GM15510 (cell line): Measurements from ENCODE around the gene ABTB2.

Source experiments
- POLR2A ChIP-seq: IDR thresholded peaks from 3 replicates; pipeline ENCODE4 v1.6.1; 2011; ENCODE audit warnings: borderline replicate concordance; ENCODE audit not compliant: insufficient read length; ENCODE audit errors: extremely low read depth

ABTB2 gene

DNA sequence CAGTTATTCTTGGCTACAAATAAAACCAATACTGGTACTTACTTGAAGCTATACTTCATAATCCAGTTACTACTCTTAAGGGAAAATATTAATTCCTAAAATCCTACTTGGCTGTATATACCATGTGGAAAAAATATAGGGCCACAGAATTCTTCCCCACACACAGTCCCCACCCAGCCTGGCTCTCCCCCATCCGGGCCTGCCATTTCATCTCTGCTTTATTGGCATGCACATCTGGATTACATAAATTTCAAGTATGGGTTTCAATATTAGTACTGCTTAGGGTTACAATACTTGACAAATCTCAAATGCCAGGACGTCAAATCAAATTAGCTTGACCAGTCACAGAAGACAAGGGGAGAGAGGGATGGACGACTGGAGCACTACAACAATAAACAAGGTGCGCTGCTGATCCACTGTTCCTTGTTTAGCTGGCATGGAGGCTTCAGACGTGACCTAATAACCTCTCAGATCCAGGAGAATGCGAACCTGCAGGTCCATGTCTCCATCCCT lies 81.4 kb downstream of the ABTB2 start:
- TF ChIP-seq POLR2A = no peak

DNA sequence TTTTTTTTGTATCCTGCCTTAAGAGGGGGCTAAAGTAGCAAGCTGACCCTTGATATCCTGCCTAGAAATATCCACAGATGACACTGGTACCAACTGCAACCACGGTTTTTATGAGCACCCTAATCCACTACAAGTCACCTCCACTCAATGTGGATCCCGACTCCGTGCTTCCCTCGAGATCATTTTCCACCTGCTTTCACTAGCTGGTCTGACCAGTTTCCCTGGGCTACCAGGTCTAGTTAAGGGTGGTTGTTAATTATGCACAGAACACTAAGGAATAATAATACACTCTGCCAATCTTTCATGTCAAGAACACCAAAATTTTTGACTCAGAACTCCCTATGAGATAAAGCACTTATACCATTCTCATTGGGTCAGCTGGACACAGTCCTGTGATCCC lies 82.3 kb downstream of the ABTB2 start:
- TF ChIP-seq POLR2A = no peak

DNA sequence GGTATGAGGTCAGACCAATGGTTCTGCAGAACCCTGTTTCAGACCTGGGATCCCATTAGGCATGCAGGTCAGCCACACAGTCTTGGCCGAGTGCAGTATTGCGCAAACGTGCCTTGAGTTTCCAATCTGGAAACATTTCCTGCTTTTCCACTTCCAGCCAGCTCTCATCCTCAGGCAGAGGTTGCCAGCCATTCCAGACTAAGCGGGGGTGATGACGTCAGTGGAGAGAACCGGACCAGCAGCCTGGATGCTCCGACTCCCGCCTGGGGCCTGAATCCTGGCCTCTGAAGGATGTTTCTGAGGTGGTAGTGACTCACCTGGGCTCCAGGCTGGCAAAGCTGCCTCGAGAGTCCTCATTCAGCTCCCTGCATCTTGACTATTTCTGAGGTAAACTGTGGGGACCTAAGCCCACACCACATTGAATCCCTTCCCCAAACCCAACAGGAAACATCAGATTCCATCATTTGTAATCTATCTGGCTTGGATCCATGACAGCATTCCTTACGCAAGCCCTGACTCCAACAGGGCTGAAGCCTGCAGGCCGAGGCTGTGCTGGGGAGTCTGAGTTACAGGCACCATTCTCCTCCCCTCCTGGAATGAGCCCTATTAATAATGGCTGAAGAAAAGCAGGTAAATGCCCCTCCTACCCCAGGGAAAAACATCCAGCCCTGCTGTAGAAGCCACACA lies 83.0 kb downstream of the ABTB2 start:
- TF ChIP-seq POLR2A = no peak

DNA sequence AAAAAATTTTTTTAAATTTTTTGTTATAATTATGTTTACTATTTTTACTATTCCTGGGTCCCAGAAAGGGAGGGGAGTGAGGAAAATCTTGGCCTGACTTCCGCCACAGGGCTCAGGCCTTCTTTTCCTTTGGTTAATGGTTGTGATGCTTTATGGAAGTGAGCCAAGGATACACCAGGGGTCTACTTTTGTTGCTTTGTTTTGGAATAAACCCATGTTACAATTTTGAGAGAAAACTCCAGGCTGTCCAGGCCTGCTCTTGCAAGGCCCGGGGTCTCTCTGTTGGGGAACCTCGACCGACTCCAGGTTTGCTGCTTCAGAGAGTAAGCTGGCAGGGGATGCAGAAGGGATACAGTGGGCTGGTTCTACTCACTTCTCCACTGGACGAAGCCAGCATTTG lies 84.7 kb downstream of the ABTB2 start:
- TF ChIP-seq POLR2A = no peak

DNA sequence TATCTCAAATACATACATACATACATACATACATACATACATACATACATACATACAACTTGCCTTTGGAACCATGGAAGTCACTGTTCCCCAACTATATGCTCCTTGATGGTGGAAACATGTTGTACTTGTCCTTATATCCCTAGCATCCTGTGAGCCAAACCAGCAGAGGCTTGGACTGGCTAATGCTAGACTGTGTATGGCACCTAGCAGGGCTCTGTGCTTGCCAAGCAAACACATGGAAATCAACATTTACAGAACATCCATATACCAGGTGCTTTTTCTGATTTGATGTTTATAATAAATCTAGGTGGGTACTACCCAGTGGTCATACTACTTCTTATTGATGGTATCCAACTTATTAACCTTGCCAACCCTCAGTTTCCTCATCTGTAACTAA lies 86.1 kb downstream of the ABTB2 start:
- no peak for TF ChIP-seq POLR2A

DNA sequence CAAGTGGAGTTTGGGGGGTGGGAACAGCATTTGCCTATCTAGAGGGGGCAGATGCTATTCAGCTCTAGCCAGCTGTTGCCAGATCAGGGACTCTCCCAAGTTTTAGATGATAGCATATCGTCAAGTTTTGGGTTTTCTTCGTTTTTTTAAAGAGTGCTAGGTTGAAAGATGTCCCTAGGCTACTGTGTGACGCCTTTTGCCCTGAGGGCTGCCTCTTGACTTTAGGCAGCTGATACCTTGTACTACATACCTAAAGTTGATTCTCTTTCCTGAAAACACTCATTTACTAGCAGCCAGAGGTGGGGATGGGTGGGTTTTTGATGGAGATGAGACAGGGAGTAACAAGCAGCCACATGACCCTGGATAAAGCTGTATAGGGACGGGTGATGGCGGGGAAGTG lies 87.1 kb downstream of the ABTB2 start:
- TF ChIP-seq POLR2A = no peak

DNA sequence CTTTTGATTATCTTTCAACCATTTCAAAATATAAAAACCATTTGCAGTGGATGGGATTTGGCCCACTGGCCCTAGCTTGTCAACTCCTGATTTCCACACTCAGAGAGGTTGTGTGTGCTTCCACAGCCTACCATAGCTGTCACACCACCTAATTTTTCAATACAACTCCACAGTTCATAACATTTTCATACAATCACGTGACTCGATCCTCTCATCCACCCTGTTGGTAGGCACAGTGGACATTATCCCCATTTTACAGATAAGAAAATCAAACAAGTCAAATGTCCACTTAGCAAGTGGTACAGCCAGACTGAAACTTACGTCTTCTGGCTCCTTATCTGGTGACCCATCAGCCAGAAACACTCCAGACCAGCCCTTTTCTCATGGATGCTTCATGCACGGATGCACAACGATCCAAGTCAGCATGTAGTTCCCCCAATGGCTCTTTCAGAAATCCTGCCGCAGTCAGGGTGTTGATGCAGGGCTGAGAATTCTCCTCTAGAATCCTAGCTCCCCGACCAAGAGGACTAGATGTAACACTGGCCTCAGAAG lies 88.0 kb downstream of the ABTB2 start:
- TF ChIP-seq POLR2A = no peak

DNA sequence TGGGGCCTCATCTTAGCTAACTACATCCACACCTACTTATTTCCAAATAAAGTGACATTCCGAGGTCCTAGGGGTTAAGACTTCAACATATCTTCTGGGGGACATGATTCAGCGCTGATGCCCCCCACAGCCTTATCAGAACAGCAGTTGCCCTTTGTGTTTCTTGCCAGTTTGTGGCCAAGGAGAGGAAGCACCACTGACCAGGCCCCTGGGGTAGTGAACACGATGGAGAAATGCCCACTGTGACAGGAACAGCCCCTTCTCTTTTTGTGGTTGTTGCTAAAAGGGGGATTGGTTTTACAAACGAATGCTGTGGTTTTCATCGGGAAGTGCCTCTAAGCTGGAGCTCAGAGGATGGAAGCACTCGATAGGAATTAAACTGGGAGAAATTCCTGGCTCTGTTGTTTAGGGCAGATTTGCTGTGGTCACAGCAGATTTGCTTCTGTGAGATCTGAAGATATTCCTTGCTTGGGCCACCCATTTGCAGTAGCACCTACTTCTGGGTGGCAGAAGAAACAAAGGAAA lies 88.8 kb downstream of the ABTB2 start:
- no peak for TF ChIP-seq POLR2A

DNA sequence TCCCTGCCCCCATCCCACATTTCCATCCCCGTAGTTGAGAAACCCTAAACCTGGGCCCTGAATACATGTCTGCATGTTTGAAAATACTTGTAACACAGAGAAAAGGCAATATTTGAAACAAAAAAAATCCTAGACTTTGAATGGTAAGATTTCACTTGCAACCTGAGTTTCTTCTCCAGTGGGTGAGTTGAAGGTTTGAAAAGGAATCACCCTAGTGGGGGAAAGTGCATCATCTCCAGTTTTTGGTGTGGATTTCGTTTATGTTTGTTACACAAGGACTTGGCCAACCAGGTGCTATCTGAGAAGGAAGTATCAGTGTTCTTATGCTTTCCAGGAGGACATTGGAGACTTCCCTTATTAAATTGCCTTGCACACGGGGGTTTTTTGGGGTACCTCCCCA lies 90.4 kb downstream of the ABTB2 start:
- TF ChIP-seq POLR2A = no peak

DNA sequence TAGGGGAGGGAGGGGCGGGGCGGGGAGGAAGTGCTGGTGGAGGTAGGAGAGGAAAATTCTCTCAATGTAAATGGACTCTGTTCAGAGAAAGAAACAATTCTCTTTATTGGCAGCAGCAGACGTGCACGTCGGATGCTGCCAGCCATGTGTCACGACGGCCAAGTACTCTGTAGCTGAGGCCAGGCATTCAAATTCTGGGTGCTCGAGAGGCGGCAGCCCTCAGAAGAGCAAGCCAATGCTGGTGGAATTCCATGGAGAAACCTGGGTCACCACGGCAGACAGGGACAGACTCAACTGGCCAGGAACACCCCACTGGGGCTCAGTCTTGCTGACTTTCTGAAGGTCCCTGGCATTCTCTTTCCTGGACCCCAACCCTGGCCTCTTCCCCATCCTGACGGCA lies 90.8 kb downstream of the ABTB2 start:
- no peak for TF ChIP-seq POLR2A

DNA sequence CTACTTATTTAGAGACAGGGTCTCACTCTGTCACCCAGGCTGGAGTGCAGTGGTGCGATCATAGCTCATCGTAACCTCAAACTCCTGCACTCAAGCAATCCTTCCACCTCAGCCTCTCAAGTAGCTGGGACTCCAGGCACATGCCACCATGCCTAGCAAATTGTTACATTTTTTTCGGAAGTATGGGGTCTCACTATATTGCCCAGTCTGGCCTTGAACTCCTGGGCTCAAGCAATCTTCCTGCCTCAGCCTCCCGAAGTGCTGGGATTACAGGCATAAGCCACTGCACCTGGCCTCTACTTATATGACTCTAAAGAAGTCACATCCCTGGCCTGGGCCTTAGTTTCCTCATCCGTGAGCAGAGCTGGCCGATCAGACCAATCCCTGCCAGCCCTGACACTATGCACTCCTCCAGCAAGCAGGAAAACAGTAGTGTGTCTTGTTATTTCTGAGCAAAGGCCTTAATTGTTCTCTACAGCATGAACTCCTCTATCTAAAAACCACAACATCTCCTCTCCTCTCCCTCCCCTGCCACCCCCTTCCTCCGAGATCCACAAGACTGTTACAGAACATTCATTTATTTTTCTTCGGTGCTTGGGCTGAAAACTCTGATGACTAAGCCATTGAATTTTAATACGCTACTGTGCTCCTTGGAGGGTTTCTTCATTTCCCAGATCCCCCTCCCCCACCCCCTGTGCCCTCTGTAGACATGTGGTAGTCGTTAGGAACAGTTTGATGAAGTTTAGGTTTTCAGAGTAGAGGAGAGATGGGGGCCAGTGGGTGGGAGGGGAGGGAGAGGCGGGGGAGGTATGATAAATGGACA lies 91.5 kb downstream of the ABTB2 start:
- no peak for TF ChIP-seq POLR2A

DNA sequence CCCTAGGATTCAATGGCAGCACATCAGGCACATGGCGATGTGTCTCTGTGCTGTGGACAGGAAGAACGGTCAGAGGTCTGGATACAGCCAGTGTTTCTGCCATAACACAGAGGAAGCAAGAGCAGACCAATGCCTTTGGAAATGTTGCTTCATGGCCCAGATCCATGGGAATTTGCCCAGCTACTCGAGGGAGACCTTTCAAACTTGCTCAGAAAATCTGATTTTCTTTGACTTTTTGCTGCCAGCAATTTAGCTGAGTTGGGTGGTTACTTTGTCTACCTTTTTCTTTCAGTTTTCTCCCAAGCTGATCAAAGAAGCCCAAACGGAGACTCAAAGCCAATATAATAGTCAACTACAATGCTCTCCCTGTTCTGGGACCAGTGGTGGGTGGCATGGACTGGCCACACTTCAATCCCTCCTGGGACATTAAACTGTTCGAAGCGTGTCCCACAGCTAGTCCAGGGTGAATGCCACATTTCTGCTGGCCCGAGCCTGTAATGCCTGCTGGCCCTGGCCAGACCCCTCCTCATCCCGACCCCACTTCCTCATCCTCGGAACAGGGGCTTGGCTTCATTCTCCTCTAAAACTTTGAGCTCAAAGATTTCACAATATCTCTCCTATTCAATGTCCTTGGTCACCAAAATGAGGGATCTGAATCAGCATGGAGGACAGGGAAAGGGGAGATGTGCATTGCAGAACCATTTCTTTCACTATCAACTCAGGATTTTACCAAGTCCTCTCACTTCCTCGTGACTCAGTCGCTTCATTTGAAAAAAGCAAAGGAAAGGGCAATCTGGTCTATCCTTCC lies 93.3 kb downstream of the ABTB2 start:
- TF ChIP-seq POLR2A = no peak

DNA sequence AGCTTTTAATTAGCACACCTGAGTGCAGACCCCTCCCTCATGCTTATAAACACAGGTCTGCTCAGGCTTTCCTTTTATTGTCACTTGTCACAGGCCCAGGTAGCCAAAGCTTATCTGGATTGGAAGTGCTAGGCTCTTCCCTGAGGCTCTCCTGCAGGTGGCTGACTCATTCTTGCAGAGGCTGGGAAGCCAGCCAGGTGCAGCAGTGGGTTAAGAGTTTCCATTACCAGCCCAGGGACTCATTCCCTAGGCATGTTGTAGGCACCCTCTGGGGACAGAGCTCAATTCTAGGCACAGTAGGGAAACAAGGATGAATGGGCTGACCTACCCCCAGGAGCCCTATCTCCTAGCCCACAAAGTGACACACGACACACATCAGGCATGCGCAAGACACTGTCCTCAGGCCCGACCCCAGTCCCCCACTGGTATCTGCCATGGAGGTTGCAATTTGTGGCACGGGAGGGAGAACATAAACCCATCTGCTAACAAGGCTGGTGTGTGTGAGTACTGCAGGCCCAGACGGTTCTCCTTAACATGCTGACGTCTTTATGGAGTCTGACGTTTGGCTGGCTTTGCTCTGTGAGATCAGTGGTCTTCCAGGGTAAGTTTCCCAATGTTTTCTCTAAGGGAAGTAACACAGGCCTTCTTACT lies 94.2 kb downstream of the ABTB2 start:
- no peak for TF ChIP-seq POLR2A

DNA sequence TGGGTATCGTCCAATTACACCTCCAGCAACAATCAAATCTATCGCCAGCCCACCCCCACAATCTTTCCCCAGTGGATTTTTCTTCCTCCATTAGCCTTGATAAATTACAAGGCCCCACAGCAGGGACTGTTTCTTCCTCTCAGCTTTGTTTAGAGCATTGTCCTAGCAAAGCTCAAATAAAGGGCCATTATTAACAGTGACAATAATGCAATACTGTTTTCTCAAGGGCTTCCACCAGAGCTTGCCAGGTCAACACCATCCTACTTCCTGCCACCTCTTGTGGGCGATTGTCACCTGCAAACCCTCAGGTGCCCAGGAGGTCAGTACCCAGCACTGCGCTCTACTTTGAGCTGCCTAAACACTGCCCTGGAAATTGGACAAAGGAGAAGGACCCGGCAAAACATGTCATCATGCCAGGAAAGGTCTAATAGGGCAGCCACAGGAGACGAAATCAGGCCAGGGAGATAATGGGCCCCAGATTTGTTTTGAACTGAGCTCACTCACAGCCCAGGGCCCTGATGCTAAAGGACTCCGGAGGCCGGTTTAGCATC lies 95.2 kb downstream of the ABTB2 start:
- TF ChIP-seq POLR2A = no peak
